HG02798 (cell line): ENCODE measurements around the gene VN1R5.
"Not testable (repeated sequence)": the region's sequence is repeated elsewhere in the genome, so short reads cannot be mapped to it uniquely, and the experiment has no call there.

ENCODE experiments used
- ATAC-seq: cut with Tn5 transposase; IDR thresholded peaks from one replicate; pipeline ENCODE4 v1.9.1; 2021; ENCODE audit warnings: mild to moderate bottlenecking; ENCODE audit not compliant: unreplicated experiment, poor library complexity

Gene VN1R5

GRCh38 chr1:247255772-247256171 is at the start of gene VN1R5:
Gene VN1R5, plus strand, starts transcription at chr1:247256072.
- not testable (repeated sequence) for ATAC-seq

DNA sequence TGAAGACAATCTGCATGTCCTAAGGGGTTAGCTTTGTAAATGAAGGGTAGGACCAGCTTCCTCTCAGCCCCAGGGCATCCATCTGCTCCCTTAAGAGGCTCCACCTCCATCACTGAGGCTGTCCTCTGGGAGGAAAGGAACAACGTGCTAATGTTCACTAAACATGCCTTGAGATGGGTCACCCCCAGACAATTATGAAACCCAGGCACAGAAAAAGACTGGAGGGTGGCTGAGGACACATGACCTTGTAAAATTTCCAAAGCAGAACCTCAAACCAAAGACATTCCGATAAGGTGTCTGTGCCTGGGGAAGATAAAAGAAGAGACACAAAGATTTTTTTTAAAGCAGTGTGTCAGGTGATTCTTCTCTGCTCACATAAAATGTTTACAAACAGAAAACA is 46.5 kb upstream of the VN1R5 start:
- no peak for ATAC-seq

DNA sequence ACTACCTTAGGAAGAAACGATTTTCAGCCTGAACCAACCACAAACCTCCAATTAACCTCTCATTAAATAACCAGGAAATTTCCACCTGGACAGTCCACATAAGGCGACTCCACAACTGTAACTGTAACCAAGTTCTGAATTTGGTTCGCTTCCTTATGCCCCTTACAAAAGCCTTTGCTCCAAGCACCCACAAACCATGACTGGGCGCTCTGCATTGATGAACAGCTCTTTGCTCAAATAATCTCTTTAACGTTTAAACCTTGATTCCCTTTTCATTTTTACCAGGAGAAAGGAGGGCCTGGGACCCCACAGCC is 45.9 kb upstream of the VN1R5 start:
- ATAC-seq = no peak

DNA sequence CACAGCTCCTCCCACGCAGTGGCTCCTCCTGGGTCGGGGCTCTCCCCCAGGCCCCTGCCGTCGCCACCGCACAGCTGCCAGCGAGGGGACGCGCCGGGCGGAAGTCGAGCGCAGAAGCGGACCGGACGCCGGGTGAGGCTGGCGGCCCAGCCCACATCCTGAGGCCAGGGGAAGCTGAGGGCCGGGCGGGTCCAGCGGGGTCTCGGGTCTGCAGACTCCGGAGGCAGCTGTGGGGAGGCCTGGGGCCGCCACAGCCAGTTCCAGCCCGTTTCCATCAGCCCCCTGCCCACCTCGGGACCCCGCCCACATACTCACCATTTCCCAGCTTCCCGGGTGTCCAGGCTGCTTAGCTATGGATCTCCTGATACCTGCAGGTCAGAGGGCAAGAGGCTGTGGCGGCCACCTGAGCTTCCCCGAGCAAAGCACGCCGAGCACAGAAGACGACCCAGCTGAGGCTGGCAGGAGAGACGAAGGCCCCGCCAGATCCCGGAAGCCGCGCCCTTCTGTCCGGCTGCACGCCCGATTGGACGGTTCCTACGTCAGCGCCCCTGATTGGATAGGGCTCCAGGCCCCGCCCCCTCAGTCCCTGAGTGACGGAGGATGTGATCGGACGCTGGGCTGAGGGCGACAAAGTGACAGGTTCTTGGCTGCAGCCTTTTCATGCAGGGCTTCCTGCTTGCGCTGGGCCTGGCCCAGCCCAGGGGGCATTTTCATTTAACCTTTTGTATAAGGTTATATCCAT is 45.3 kb upstream of the VN1R5 start:
- peak; percentile 94 for ATAC-seq

DNA sequence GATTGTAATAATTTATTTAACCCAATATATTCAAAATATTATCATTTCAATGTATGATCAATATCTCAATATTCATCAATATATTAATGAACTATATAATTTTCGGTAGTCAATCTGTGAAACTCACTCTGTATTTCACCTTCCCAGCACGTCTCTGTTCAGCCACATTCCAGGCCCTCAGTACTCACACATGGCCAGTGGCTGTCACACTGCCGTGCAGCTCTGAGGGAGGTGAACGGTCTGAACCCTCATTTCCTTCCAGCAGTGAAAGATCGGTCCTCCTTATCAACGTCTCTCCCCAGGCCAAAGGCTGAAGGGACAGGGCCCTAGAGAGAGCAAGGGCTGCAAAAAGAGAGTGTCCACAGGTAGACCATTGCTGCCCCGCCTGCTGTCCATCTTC is 44.5 kb upstream of the VN1R5 start:
- no peak for ATAC-seq

GRCh38 chr1:247212012-247212411 is 43.9 kb upstream of the VN1R5 start:
- ATAC-seq = peak; percentile 66

DNA sequence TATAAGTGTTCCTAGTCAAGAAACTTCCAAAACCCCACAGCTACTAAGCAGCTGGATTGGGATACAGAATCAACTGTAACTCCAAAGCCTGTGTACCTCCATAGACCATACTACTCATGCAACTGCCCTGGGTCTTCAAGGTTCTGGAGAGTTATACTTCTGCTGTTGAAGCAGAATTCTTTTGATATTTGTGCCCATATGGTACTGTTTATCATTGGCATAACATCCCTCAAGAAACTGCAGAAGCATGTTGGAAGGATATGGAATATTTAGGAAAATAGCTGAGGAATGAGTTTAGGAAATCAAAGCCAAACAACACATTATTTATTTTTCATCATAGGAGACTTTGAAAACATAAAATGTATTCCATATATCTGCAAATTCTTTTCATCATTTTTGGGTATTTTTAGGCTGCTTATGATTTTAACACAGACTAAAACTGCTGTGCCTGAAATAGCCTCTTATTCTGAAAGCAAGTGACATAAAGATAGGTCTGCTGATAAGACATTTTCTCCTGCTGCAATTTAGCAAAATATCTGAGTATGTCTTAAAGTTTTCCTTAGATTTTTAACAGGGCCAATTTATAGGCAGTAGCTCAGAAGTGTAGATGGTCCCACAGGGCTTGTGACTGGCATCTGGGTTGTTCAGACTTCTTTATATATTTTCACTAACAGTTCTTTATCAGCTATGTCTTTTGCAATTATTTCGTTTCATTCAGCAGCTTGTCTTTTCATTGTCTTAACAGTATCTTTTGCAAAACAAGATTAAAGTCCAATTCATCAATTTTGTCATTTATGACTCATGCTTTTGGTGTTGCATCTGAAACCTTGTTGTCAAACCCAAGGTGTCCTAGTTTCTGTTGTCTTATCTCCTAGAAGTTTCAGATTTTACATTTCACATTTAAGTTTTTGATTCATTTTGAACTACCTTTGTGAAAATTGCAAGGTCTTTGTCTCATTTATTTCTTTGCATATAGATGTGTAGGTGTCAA is 43.0 kb upstream of the VN1R5 start:
- no peak for ATAC-seq

DNA sequence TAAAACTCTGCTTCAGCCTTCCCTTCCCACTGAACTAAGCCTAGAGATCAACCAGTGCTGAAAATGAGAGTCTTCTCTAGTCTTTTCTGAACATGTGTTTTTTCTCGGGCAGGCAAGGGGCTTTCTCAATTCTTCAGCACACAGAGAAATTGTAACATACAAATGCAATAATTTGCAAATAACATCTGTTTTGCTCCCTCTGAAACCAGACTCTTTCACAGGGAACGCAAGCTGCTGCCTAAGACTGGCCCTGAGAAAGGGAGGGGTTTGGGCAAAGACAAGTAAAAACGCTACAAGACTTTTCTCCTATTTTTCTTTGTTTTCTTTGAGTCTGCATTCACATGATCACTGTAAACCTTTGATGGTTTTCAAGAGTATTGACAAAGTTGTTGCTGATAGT is 39.6 kb upstream of the VN1R5 start:
- ATAC-seq = no peak

DNA sequence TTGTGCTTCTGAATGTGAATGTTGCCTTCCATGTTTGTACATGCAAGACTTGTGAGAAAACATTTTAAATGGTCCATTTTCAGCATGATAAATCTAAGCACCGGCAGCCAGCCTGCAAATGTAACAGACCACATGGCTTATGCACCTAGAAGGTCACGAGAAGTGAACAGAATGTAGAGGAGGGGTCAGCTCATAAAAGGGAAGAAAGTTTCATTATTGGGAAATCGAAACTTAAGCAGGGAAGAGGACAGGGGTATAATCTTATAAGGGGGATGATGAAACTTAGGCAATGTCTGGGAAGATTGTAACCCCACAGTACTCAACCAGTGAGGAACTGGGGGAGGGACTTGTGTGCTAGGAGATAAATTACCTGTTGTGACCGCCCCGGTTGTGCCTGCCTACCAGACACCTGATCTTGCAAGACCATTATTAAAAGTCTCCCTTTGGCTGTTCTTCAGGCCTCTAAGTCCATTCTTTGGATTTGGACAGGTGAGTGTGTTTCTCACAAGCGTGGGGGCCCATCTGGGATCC is 37.7 kb upstream of the VN1R5 start:
- ATAC-seq = no peak

DNA sequence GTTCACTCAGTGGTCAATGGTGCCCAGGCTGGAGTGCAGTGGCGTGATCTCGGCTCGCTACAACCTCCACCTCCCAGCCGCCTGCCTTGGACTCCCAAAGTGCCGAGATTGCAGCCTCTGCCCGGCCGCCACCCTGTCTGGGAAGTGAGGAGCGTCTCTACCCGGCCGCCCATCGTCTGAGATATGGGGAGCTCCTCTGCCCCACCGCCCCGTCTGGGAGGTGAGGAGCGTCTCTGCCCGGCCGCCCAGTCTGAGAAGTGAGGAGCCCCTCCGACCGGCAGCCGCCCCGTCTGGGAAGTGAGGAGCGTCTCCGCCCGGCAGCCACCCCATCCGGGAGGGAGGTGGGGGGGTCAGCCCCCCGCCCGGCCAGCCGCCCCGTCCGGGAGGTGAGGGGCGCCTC is 35.6 kb upstream of the VN1R5 start:
- ATAC-seq = not testable (repeated sequence)

DNA sequence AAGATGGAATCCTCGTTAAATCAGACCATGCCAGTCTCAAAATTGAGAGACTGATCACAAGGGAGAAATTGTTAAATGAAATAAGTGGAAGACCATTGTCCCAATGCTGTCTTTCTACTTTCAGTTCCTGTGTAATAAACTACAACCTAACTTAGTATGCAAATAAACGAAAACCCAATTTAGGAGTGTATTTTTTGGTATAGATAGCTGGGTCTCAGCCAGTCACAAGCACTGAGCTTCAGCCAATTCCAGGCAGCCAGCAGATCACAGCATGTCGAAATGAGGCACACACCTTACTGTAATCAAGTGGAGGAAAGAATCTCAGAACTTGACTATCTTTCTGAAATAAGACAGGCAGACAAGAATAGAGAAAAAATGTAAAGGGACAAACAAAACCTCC is 33.0 kb upstream of the VN1R5 start:
- ATAC-seq = no peak

GRCh38 chr1:247224822-247225221 is 31.1 kb upstream of the VN1R5 start:
- ATAC-seq = no peak

DNA sequence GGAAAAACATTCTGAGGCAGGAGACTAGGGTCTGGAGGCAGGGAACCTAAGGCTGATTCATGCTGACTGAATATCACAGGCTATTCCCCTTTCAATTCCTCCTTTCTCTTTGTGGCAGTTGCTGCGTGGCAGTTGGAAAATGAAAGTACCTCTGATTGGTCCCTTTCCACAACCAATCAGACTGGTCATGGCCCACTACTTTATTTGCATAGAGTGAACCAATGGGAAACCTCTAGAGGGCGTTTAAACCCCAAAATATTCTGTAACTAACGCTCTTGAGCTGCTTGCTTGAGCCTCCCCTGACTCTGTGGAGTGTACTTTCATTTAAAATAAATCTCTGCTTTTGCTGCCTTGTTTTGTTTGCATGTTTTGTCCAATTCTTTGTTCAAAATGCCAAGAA is 27.7 kb upstream of the VN1R5 start:
- ATAC-seq = no peak

- ATAC-seq = no peak
These were observed 14.2 kb upstream of the VN1R5 start for GRCh38 chr1:247241691-247242090.

GRCh38 chr1:247243524-247244137 is 12.2 kb upstream of the VN1R5 start:
- ATAC-seq = no peak

DNA sequence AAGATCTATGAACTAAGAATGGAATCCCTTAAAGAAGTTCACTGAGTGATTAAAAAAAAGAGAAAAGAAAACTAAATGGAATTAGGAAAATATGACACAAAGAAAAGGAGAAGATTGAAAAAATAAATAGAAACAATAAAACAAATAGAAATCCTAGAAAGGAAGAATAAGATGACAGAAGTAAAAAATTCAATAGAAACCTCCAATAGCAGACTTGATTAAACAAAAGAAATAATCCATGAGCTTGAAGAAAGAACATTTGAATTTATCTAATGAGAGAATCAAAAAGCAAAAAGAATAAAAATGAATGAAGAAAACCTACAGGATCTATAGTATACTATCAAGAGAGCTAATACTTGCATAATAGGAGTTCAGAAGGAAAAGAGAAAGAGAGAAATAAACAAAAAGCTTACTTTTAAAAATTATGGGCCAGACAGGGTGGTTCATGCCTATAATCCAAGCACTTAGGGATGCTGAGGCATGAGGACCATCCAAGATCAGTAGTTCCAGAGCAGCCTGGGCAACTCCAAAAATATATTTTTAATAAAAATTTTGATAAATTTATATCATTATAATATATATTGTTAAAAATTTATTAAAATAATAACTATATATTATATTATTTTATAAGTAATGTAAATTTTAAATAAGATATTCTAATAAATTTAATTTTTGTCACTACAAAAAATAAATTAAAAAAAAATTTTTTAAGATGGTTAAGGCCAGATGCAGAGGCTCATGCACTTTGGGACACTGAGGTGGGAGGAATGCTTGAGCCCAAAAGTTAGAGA is 9.4 kb upstream of the VN1R5 start:
- no peak for ATAC-seq

DNA sequence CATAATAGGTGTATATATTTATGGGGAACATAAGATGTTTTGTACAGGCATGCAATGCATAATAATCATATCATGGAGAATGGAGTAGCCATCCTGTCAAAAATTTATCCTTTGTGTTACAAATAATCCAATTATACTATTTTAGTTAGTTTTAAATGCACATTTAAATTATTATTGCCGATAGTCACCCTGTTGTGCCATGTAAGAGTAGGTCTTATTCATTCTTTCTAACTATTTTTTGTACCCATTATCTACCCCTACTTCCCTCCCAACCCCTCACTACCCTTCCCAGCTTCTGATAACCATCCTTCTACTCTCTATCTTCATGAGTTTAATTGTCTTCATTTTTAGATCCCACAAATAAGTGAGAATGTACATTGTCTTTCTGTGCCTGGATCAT is 8.3 kb upstream of the VN1R5 start:
- no peak for ATAC-seq

DNA sequence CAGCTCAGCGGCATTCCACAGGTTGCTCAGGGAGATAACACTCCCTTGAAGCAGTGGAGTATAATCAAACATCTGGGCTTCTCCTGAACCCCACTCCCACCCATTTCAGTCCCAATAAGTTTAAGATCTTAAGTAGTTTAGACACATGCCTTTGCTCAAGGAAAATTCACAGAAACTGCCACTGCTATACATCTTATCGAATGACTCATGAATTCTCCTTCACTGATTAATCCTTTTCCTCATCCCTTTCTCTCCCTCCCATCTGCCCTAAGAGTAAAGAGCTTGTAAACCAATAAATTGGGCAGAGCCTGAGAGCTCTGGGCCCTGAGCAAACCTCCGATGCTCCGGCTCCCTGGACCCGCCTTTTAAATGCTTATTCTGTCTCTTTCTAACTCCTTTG is 10.2 kb downstream of the VN1R5 start:
- ATAC-seq = no peak

- no peak for ATAC-seq
These were observed 12.6 kb downstream of the VN1R5 start for GRCh38 chr1:247268390-247269045.

GRCh38 chr1:247269133-247269532 is 13.3 kb downstream of the VN1R5 start:
- ATAC-seq = no peak
